ELR (cell line): ENCODE results near the gene FIZ1.

Experiments used
- DNase-seq: peaks from one replicate; pipeline ENCODE4 v3.0.0-alpha.2; 2015; ENCODE audit warnings: low read depth

FIZ1 gene

GRCh38 chr19:55599468-55599841 is at the start of gene FIZ1:
TSS of gene FIZ1 (minus strand) at chr19:55599517. CDS start at chr19:55597865, 1,652 bp downstream.
- DNase-seq: peak; percentile 98

GRCh38 chr19:55648585-55649267 is 49.4 kb upstream of the FIZ1 start:
- DNase-seq: no peak

GRCh38 chr19:55647732-55648584 is 48.6 kb upstream of the FIZ1 start, which contains the start of gene CCDC106:
TSS of gene CCDC106 (plus strand) at chr19:55648212. CDS start at chr19:55649047, 835 bp downstream.
- DNase-seq: peak; percentile 71

GRCh38 chr19:55646889-55647731 is 47.8 kb upstream of the FIZ1 start:
- peak; percentile 19 for DNase-seq

- DNase-seq: no peak
Measured at GRCh38 chr19:55645512-55645881, 46.2 kb upstream of the FIZ1 start.

GRCh38 chr19:55644842-55645511 is 45.7 kb upstream of the FIZ1 start:
- no peak for DNase-seq

- DNase-seq: no peak
Measured at GRCh38 chr19:55644191-55644833, 45.0 kb upstream of the FIZ1 start.

- DNase-seq: no peak
Measured at GRCh38 chr19:55643887-55644176, 44.5 kb upstream of the FIZ1 start.

GRCh38 chr19:55643003-55643886 is 43.9 kb upstream of the FIZ1 start, which contains the start of gene ZNF581:
TSS of gene ZNF581 (plus strand) at chr19:55643649. CDS start at chr19:55644572, 923 bp downstream.
- peak; percentile 81 for DNase-seq

- DNase-seq: peak; percentile 34
Measured at GRCh38 chr19:55642153-55643002, 43.1 kb upstream of the FIZ1 start.

- peak; percentile 53 for DNase-seq
Measured at GRCh38 chr19:55641426-55642152, 42.3 kb upstream of the FIZ1 start.

GRCh38 chr19:55640577-55641425 is 41.5 kb upstream of the FIZ1 start, which contains the start of gene ZNF580:
TSS of gene ZNF580 (plus strand) at chr19:55641002. CDS start at chr19:55642509, 1,507 bp downstream.
- peak; percentile 80 for DNase-seq

GRCh38 chr19:55640043-55640576 is 40.8 kb upstream of the FIZ1 start:
- peak; percentile 60 for DNase-seq

GRCh38 chr19:55638864-55639359 is 39.6 kb upstream of the FIZ1 start:
- DNase-seq: peak; percentile 61

- DNase-seq: no peak
Measured at GRCh38 chr19:55637534-55637933, 38.2 kb upstream of the FIZ1 start.

- DNase-seq: no peak
Measured at GRCh38 chr19:55636723-55637122, 37.4 kb upstream of the FIZ1 start.

- DNase-seq: no peak
Measured at GRCh38 chr19:55635856-55636440, 36.6 kb upstream of the FIZ1 start.
